HEK293T (cell line): ENCODE data around the gene TRPM8.

Experiments
- ELF4 ChIP-seq: fragments of 450-650 bp; IDR thresholded peaks from 2 replicates; pipeline ENCODE4 v1.6.1; 2017; ENCODE audit warnings: antibody characterized with exemption
- FOXM1 ChIP-seq: fragments of 450-650 bp; IDR thresholded peaks from 2 replicates; pipeline ENCODE4 v1.6.1; 2017; ENCODE audit warnings: mild to moderate bottlenecking, borderline replicate concordance
- HDGF ChIP-seq: fragments of 450-650 bp; IDR thresholded peaks from 2 replicates; pipeline ENCODE4 v1.6.1; 2017; ENCODE audit warnings: antibody characterized with exemption, borderline replicate concordance
- NFRKB ChIP-seq: fragments of 450-650 bp; IDR thresholded peaks from 2 replicates; pipeline ENCODE4 v1.6.1; 2016; ENCODE audit warnings: mild to moderate bottlenecking, moderate library complexity
- SUZ12 ChIP-seq: fragments of 450-650 bp; IDR thresholded peaks from 2 replicates; pipeline ENCODE4 v1.6.1; 2016; ENCODE audit warnings: mild to moderate bottlenecking

GRCh38 chr2:234015861-234016260 is 98.7 kb downstream of the TRPM8 start:
- no peak for TF ChIP-seq FOXM1
- TF ChIP-seq HDGF: no peak
- TF ChIP-seq ELF4: no peak
- no peak for TF ChIP-seq NFRKB
- TF ChIP-seq SUZ12: no peak
